Measurements from ENCODE around the gene ZDHHC11B.
"Not testable (repeated sequence)": the region's sequence is repeated elsewhere in the genome, so short reads cannot be mapped to it uniquely, and the experiment has no call there.

The ZDHHC11B gene

DNA sequence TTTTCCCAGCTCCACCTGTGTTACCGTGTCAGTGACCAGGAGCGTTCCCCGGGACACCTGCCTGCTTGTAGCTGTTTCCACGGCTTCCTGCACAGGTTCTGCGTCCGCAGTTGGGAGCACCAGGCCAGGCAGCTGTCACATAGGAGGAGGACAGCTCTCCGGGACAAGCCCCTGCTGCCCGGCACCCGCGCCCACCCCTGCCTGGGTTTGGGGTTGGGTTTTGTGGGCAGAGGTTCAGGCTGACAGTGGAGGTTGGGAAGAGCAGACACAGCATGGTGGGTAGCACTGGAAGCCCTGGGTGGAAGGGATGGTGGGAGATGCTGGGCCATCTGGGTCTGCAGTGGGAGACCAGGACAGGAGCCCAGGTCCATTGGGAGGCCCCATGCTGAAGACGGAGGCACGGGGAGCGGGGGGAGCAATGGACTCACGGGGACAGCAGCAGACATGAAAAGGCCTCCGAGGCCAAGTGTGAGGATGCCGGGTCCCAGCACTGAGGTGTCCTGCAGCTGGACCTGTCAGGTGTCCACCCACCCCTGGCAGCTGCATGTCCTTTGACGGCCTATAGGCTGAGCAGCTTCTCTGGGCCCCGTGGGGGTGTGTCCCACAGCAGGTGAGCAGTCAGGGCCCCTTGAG is 2.8 kb upstream of the ZDHHC11B start:
- not testable (repeated sequence) for DNase-seq (ENCODE audit: low spot score); H2AK5ac ChIP-seq (ENCODE audit: low read depth, low read length); H3K36me3 ChIP-seq (replicated peaks in 1 of 2; ENCODE audit: control insufficient read depth in 2 of 2, insufficient read depth in 2 of 2, low read length in 2 of 2); H3K9ac ChIP-seq (ENCODE audit: low read depth, low read length, poor library complexity); H2BK12ac ChIP-seq (ENCODE audit: low read length); H2AFZ ChIP-seq (ENCODE audit: low read length); H2BK15ac ChIP-seq (ENCODE audit: low read length); H3K18ac ChIP-seq (ENCODE audit: low read length); H4K8ac ChIP-seq (ENCODE audit: low read depth, low read length); H3K79me1 ChIP-seq (ENCODE audit: low read depth, low read length); H2BK5ac ChIP-seq (ENCODE audit: low read length); H2BK120ac ChIP-seq (ENCODE audit: low read depth, low read length); H3K27ac ChIP-seq (replicated peaks; ENCODE audit: low read length); H3K23ac ChIP-seq (ENCODE audit: low read depth, low read length, poor library complexity); H3K4me1 ChIP-seq (ENCODE audit: control insufficient read depth in 2 of 2, insufficient read depth in 1 of 2, low read depth in 1 of 2, low read length in 2 of 2); H3K14ac ChIP-seq (ENCODE audit: low read length); H3K4me2 ChIP-seq (ENCODE audit: insufficient read depth, low read length, poor library complexity, severe bottlenecking); H4K91ac ChIP-seq (ENCODE audit: low read depth, low read length, poor library complexity); H3K4me3 ChIP-seq (ENCODE audit: low read length in 2 of 2); H3K4ac ChIP-seq (ENCODE audit: low read length)
- H3K27me3 ChIP-seq (ENCODE audit: control insufficient read depth in 3 of 3, insufficient read depth in 3 of 3, low read depth in 1 of 3, low read length in 3 of 3), result peaks cover 0 to 17% (median 6%) of the 10 kb centered on the region in 3 experiments
- no CpG with 5 or more reads among the region's 18 CpGs for WGBS, 2 donors (ENCODE audit: extremely low coverage in 2 of 2, insufficient read length in 2 of 2, insufficient replicate concordance in 1 of 2)
- H3K9me3 ChIP-seq (replicated peaks in 1 of 2; ENCODE audit: control insufficient read depth in 2 of 2, insufficient read depth in 1 of 2, low read depth in 1 of 2, low read length in 2 of 2), result peaks cover 7 to 25% of the 10 kb centered on the region in 2 donors

- Histone ChIP-seq H3K4me2 (ENCODE audit: insufficient read depth, low read length, poor library complexity, severe bottlenecking) (peak overlapping the region; percentile 100), H2BK5ac (ENCODE audit: low read length) (peak overlapping the region; percentile 7), H3K4me3 (ENCODE audit: low read length in 2 of 2) (peak overlapping the region; percentile 72 to 86), H3K9me3 (replicated peaks in 1 of 2; ENCODE audit: control insufficient read depth in 2 of 2, insufficient read depth in 1 of 2, low read depth in 1 of 2, low read length in 2 of 2) (peaks cover 7 to 17% of the 10 kb centered on the region in 2 donors), H2AFZ (ENCODE audit: low read length) (peak overlapping the region; percentile 96), H3K27me3 (ENCODE audit: control insufficient read depth in 3 of 3, insufficient read depth in 3 of 3, low read depth in 1 of 3, low read length in 3 of 3) (peaks cover 0 to 17% (median 6%) of the 10 kb centered on the region in 3 experiments), H3K18ac (ENCODE audit: low read length) (peak overlapping the region; percentile 88), H3K14ac (ENCODE audit: low read length) (peak overlapping the region; percentile 97), H2BK15ac (ENCODE audit: low read length) (peak overlapping the region; percentile 81), H3K9ac (ENCODE audit: low read depth, low read length, poor library complexity) (peak overlapping the region; percentile 96)
- no CpG with 5 or more reads among the region's 43 CpGs for WGBS, 2 donors (ENCODE audit: extremely low coverage in 2 of 2, insufficient read length in 2 of 2, insufficient replicate concordance in 1 of 2)
- H2AK5ac ChIP-seq (ENCODE audit: low read depth, low read length); DNase-seq (ENCODE audit: low spot score); H3K23ac ChIP-seq (ENCODE audit: low read depth, low read length, poor library complexity); H3K4me1 ChIP-seq (ENCODE audit: control insufficient read depth in 2 of 2, insufficient read depth in 1 of 2, low read depth in 1 of 2, low read length in 2 of 2); H3K27ac ChIP-seq (replicated peaks; ENCODE audit: low read length); H4K8ac ChIP-seq (ENCODE audit: low read depth, low read length); H2BK120ac ChIP-seq (ENCODE audit: low read depth, low read length); H3K79me1 ChIP-seq (ENCODE audit: low read depth, low read length); H3K4ac ChIP-seq (ENCODE audit: low read length); H2BK12ac ChIP-seq (ENCODE audit: low read length); H4K91ac ChIP-seq (ENCODE audit: low read depth, low read length, poor library complexity); H3K36me3 ChIP-seq (replicated peaks in 1 of 2; ENCODE audit: control insufficient read depth in 2 of 2, insufficient read depth in 2 of 2, low read length in 2 of 2): not testable (repeated sequence)
These were observed 714 bp upstream of the ZDHHC11B start for GRCh38 chr5:785181-785705.

GRCh38 chr5:783881-784427 is 575 bp downstream of the ZDHHC11B start:
- peak overlapping the region; percentile 37 for H2AK5ac ChIP-seq (ENCODE audit: low read depth, low read length)
- peak overlapping the region; percentile 73 for H3K23ac ChIP-seq (ENCODE audit: low read depth, low read length, poor library complexity)
- H4K8ac ChIP-seq (ENCODE audit: low read depth, low read length); H3K79me1 ChIP-seq (ENCODE audit: low read depth, low read length); H3K4me1 ChIP-seq (ENCODE audit: control insufficient read depth in 2 of 2, insufficient read depth in 1 of 2, low read depth in 1 of 2, low read length in 2 of 2); DNase-seq (ENCODE audit: low spot score); H3K27ac ChIP-seq (replicated peaks; ENCODE audit: low read length); H3K9me3 ChIP-seq (replicated peaks in 1 of 2; ENCODE audit: control insufficient read depth in 2 of 2, insufficient read depth in 1 of 2, low read depth in 1 of 2, low read length in 2 of 2); H4K91ac ChIP-seq (ENCODE audit: low read depth, low read length, poor library complexity); H3K36me3 ChIP-seq (replicated peaks in 1 of 2; ENCODE audit: control insufficient read depth in 2 of 2, insufficient read depth in 2 of 2, low read length in 2 of 2): not testable (repeated sequence)
- peak overlapping the region; percentile 97 for H3K4ac ChIP-seq (ENCODE audit: low read length)
- peak overlapping the region; percentile 66 for H2BK5ac ChIP-seq (ENCODE audit: low read length)
- peak overlapping the region; percentile 61 for H2BK120ac ChIP-seq (ENCODE audit: low read depth, low read length)
- peak overlapping the region; percentile 49 for H2BK15ac ChIP-seq (ENCODE audit: low read length)
- H3K4me2 ChIP-seq (ENCODE audit: insufficient read depth, low read length, poor library complexity, severe bottlenecking), result peak overlapping the region; percentile 99
- H3K18ac ChIP-seq (ENCODE audit: low read length), result peak overlapping the region; percentile 96
- peak overlapping the region; percentile 96 for H2AFZ ChIP-seq (ENCODE audit: low read length)
- peaks cover 0 to 17% (median 6%) of the 10 kb centered on the region in 3 experiments for H3K27me3 ChIP-seq (ENCODE audit: control insufficient read depth in 3 of 3, insufficient read depth in 3 of 3, low read depth in 1 of 3, low read length in 3 of 3)
- H3K14ac ChIP-seq (ENCODE audit: low read length), result peak overlapping the region; percentile 89
- no CpG with 5 or more reads among the region's 43 CpGs for WGBS, 2 donors (ENCODE audit: extremely low coverage in 2 of 2, insufficient read length in 2 of 2, insufficient replicate concordance in 1 of 2)
- peak overlapping the region; percentile 60 for H3K9ac ChIP-seq (ENCODE audit: low read depth, low read length, poor library complexity)
- peak overlapping the region; percentile 41 for H2BK12ac ChIP-seq (ENCODE audit: low read length)
- H3K4me3 ChIP-seq (ENCODE audit: low read length in 2 of 2), result peak overlapping the region; percentile 69 to 72

DNA sequence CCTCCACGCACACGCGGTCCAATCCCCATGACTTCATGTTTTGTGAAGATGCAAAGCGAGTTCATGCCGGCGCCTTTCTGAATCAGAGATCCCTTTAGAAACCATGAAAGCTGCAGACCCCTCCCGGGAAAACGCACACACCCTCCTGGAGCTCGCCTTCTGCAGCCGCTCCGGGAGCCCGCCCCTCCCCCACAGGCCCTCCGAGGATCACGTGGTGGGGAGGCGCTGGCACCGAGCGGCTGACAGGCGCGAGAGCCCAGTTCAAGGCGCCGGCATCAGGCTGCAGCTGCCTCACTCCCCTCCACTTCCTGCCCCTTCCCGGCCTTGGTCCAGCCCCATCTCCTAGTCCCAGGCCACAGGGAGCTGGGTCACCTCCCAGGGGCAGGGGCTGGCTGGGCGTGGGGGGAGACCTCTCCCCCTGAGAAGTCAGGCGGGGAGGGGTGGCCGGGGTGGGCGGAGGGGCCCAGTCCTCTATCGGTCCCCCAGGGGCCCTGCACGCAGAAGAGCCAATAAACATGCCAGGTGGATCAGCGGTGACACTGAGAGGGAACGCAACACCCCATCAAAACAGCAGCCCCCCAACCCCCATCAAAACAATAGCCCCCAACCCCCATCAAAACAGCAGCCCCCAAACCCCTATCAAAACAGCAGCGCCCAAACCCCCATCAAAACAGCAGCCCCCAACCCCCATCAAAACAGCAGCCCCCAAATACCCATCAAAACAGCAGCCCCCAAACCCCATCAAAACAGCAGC is 1.3 kb downstream of the ZDHHC11B start:
- not testable (repeated sequence) for H4K8ac ChIP-seq (ENCODE audit: low read depth, low read length); H3K9ac ChIP-seq (ENCODE audit: low read depth, low read length, poor library complexity); H3K36me3 ChIP-seq (replicated peaks in 1 of 2; ENCODE audit: control insufficient read depth in 2 of 2, insufficient read depth in 2 of 2, low read length in 2 of 2); H2AK5ac ChIP-seq (ENCODE audit: low read depth, low read length); H3K4me1 ChIP-seq (ENCODE audit: control insufficient read depth in 2 of 2, insufficient read depth in 1 of 2, low read depth in 1 of 2, low read length in 2 of 2); H2BK15ac ChIP-seq (ENCODE audit: low read length); H3K9me3 ChIP-seq (replicated peaks in 1 of 2; ENCODE audit: control insufficient read depth in 2 of 2, insufficient read depth in 1 of 2, low read depth in 1 of 2, low read length in 2 of 2); DNase-seq (ENCODE audit: low spot score); H2BK5ac ChIP-seq (ENCODE audit: low read length); H3K4ac ChIP-seq (ENCODE audit: low read length); H2AFZ ChIP-seq (ENCODE audit: low read length); H3K27ac ChIP-seq (replicated peaks; ENCODE audit: low read length); H2BK120ac ChIP-seq (ENCODE audit: low read depth, low read length); H3K79me1 ChIP-seq (ENCODE audit: low read depth, low read length); H4K91ac ChIP-seq (ENCODE audit: low read depth, low read length, poor library complexity); H2BK12ac ChIP-seq (ENCODE audit: low read length); H3K14ac ChIP-seq (ENCODE audit: low read length); H3K23ac ChIP-seq (ENCODE audit: low read depth, low read length, poor library complexity); H3K18ac ChIP-seq (ENCODE audit: low read length)
- Histone ChIP-seq H3K4me3 (ENCODE audit: low read length in 2 of 2) (peak overlapping the region in 1 of 2 donors; percentile 72), H3K4me2 (ENCODE audit: insufficient read depth, low read length, poor library complexity, severe bottlenecking) (peak overlapping the region; percentile 99), H3K27me3 (ENCODE audit: control insufficient read depth in 3 of 3, insufficient read depth in 3 of 3, low read depth in 1 of 3, low read length in 3 of 3) (peaks cover 0 to 15% (median 6%) of the 10 kb centered on the region in 3 experiments)
- WGBS, 2 donors (ENCODE audit: extremely low coverage in 2 of 2, insufficient read length in 2 of 2, insufficient replicate concordance in 1 of 2), result no CpG with 5 or more reads among the region's 31 CpGs
